Peyer's patch (tissue), 4 donors: ENCODE data around the gene SLC25A23. TPM values are rescaled to one million over a fixed set of nuclear protein-coding genes. Genes with fewer than 3 reads are reported as not detected.

Experiments used
- DNase-seq, 3 donors: peaks; one replicate each; pipeline ENCODE4 v3.0.0-alpha.2; 2017 to 2019
- H3K27ac ChIP-seq, 4 donors: fragments of 200-600 bp; sonication (generic); one replicate each; pipeline ENCODE4 v1.5.1; 2016 to 2019
- H3K27me3 ChIP-seq, 2 donors: fragments of 200-600 bp; sonication (generic); one replicate each; pipeline ENCODE4 v1.5.1; 2019
- H3K36me3 ChIP-seq, 3 donors: fragments of 200-600 bp; sonication (generic); one replicate each; pipeline ENCODE4 v1.5.1; 2016 to 2019
- H3K4me1 ChIP-seq, 4 donors: fragments of 200-600 bp; sonication (generic); one replicate each; pipeline ENCODE4 v1.5.1; 2016 to 2019
- H3K4me3 ChIP-seq, 4 donors: fragments of 200-600 bp; sonication (generic); 1 replicate in 3 of 4; 2 replicates in 1 of 4; pipeline ENCODE4 v1.5.1; 2016 to 2019; ENCODE audit warnings: mild to moderate bottlenecking in 1 of 4
- H3K9me3 ChIP-seq, 4 donors: fragments of 200-600 bp; sonication (generic); one replicate each; pipeline ENCODE4 v1.5.1; 2016 to 2019; ENCODE audit warnings: mild to moderate bottlenecking in 1 of 4
- POLR2A ChIP-seq, 2 donors: fragments of 450-650 bp; IDR thresholded peaks; one replicate each; pipeline ENCODE4 v1.5.1; 2017; ENCODE audit warnings: antibody characterized with exemption in 2 of 2, mild to moderate bottlenecking in 2 of 2, moderate library complexity in 2 of 2
- total RNA-seq, 4 donors: library from RNA; depleted of rRNA; stranded (reverse); fragments of >200 nt; gene quantifications; one replicate each; pipeline ENCODE4 v1.1.0, GENCODE V29; 2016
- TF ChIP-seq, protein P1 (sequence below), 6 experiments: fragments of 450-650 bp in 4 of 6; fragments of 200-600 bp in 2 of 6; sonication (generic) in 1 of 6; IDR thresholded peaks; one replicate each; pipeline ENCODE4 v1.5.1; 2017 to 2019; ENCODE audit warnings: antibody characterized with exemption in 6 of 6, mild to moderate bottlenecking in 3 of 6, moderate library complexity in 1 of 6

The SLC25A23 gene
- total RNA-seq, 4 donors from 2014 or later = 69.3 to 209 (median 122) TPM

DNA sequence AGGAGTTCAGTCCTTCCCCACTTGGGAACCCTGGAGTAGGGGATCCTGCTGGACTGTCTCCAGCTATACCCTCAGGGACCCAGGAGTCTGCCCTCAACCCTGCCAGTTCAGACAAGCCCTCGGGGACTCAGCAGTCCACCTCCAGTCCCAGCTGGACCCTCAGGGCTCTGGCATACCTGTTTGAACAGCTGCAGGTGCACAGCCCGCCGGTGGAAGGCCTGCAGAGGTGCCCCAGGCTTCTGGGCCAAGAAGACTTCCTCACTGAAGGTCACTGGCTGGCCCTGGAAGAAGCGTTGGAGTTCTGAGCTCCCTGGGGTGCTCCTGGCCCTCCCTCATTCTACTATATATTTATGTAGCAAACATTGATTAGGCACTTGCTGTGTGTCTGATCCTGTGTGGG lies 13.1 kb upstream of the SLC25A23 start:
- Histone ChIP-seq H3K36me3 (peaks cover 0 to 11% (median 0%) of the 10 kb centered on the region in 3 donors), H3K4me1 (peaks cover 0 to 18% (median 0%) of the 10 kb centered on the region in 4 donors), H3K27me3 (no peaks in the 10 kb centered on the region), H3K9me3 (no peaks in the 10 kb centered on the region), H3K27ac (no peak overlapping the region), H3K4me3 (no peak overlapping the region)
- DNase-seq = no peak
- TF ChIP-seq, protein P1, sequence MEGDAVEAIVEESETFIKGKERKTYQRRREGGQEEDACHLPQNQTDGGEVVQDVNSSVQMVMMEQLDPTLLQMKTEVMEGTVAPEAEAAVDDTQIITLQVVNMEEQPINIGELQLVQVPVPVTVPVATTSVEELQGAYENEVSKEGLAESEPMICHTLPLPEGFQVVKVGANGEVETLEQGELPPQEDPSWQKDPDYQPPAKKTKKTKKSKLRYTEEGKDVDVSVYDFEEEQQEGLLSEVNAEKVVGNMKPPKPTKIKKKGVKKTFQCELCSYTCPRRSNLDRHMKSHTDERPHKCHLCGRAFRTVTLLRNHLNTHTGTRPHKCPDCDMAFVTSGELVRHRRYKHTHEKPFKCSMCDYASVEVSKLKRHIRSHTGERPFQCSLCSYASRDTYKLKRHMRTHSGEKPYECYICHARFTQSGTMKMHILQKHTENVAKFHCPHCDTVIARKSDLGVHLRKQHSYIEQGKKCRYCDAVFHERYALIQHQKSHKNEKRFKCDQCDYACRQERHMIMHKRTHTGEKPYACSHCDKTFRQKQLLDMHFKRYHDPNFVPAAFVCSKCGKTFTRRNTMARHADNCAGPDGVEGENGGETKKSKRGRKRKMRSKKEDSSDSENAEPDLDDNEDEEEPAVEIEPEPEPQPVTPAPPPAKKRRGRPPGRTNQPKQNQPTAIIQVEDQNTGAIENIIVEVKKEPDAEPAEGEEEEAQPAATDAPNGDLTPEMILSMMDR (IDR thresholded peaks at IDR 0.05) = no peak
- no peak for TF ChIP-seq POLR2A (IDR thresholded peaks at IDR 0.05)

GRCh38 chr19:6471076-6471475 lies 11.5 kb upstream of the SLC25A23 start:
- TF ChIP-seq POLR2A (IDR thresholded peaks at IDR 0.05) = no peak
- TF ChIP-seq, protein P1 (IDR thresholded peaks at IDR 0.05) = no peak

DNA sequence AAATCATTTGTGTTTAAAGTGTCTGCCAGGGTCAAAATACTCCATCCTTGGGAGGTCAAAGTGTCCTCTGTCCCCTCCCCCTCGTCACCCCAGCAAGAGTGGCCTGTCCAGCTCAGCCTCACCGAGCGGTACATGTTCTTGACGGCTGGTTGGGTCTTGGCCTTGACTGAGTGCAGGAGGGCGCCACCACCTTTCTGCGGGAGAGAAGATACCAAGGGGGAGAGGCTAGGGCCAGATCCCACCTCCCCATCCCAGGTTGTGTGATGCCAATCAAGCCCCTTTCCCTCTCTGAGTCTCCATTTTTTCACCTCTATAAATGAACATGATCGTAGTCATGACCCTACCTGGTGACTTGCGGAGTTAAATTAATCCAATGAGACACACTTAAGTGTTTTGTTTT lies 10.6 kb upstream of the SLC25A23 start:
- DNase-seq = no peak
- Histone ChIP-seq H3K4me1 (peaks cover 0 to 1% (median 0%) of the 10 kb centered on the region in 4 donors), H3K4me3 (no peak overlapping the region), H3K36me3 (peaks cover 0 to 17% (median 0%) of the 10 kb centered on the region in 3 donors), H3K27me3 (no peaks in the 10 kb centered on the region), H3K9me3 (no peaks in the 10 kb centered on the region), H3K27ac (no peak overlapping the region)
- no peak for TF ChIP-seq POLR2A (IDR thresholded peaks at IDR 0.05)
- TF ChIP-seq, protein P1 (IDR thresholded peaks at IDR 0.05) = no peak

More at GRCh38 chr19:6471076-6471475, 11.5 kb upstream of the SLC25A23 start:
- H3K4me1 ChIP-seq = peaks cover 0 to 9% (median 0%) of the 10 kb centered on the region in 4 donors
- H3K9me3 ChIP-seq = no peaks in the 10 kb centered on the region
- no peak overlapping the region for H3K27ac ChIP-seq
- no peak for DNase-seq
- peaks cover 0 to 21% (median 0%) of the 10 kb centered on the region in 3 donors for H3K36me3 ChIP-seq
- no peak overlapping the region for H3K4me3 ChIP-seq
- H3K27me3 ChIP-seq = no peaks in the 10 kb centered on the region

DNA sequence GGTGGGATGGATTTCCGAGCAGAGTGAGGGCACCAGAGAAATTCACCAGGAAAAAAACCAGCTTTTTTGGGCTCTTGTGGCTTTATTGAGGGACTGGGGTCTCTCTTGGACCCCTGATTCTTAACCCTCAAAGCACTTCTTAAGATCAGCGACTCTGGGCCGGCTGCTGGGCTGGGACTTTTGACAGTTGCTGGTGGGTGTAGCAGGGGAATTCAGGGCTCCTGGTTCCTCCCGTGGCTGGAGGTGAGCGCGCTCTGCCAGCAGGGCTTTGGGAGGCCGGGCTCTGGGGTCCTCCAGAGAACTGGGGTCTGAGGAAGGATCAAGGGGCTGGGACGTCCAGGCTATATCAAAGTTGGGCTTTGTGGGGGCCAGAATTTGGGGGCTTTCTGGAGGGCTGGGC lies 7.8 kb upstream of the SLC25A23 start:
- no peak for TF ChIP-seq POLR2A (IDR thresholded peaks at IDR 0.05)
- TF ChIP-seq, protein P1 (IDR thresholded peaks at IDR 0.05) = no peak
- no peaks in the 10 kb centered on the region for H3K4me1 ChIP-seq
- no peak overlapping the region for H3K4me3 ChIP-seq
- H3K36me3 ChIP-seq = peaks cover 0 to 17% (median 0%) of the 10 kb centered on the region in 3 donors
- H3K9me3 ChIP-seq = no peaks in the 10 kb centered on the region
- H3K27ac ChIP-seq = no peak overlapping the region
- DNase-seq = no peak
- no peaks in the 10 kb centered on the region for H3K27me3 ChIP-seq

DNA sequence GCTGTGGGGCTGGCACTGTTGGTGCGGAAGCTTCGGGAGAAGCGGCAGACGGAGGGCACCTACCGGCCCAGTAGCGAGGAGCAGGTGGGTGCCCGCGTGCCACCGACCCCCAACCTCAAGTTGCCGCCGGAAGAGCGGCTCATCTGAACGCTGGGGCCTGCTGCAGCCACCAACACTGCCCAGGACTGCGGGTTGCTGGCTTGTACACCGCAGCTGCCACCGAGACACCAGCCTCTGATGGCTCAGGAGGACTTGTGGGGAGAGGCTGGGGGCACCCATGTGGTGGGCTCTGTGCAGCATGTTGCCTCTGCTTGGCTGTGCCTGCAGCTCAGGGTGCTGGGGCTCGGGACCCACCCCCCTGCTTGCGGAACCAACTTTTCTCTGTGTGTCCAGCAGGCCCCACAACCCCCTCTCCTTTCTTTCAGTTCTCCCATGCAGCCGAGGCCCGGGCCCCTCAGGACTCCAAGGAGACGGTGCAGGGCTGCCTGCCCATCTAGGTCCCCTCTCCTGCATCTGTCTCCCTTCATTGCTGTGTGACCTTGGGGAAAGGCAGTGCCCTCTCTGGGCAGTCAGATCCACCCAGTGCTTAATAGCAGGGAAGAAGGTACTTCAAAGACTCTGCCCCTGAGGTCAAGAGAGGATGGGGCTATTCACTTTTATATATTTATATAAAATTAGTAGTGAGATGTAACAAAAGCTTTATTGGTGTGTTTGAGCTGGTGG lies 7.1 kb upstream of the SLC25A23 start:
- TF ChIP-seq POLR2A (IDR thresholded peaks at IDR 0.05) = no peak
- TF ChIP-seq, protein P1 (IDR thresholded peaks at IDR 0.05) = no peak
- Histone ChIP-seq H3K4me1 (peaks cover 0 to 3% (median 0%) of the 10 kb centered on the region in 4 donors), H3K4me3 (no peak overlapping the region), H3K9me3 (no peaks in the 10 kb centered on the region), H3K27me3 (no peaks in the 10 kb centered on the region), H3K36me3 (peaks cover 0 to 17% (median 0%) of the 10 kb centered on the region in 3 donors), H3K27ac (no peak overlapping the region)
- no peak for DNase-seq
